HCT116 (cell line): ENCODE data around the gene ADPRHL1. TPM values are rescaled to one million over a fixed set of nuclear protein-coding genes. Genes with fewer than 3 reads are reported as not detected.

Experiments
- ATAC-seq: fragments of 200-7000 bp; cut with Tn5 transposase; 2 replicates; pipeline ENCODE4 v1.9.1; 2020; ENCODE audit warnings: mild to moderate bottlenecking, moderate library complexity
- BruUV-seq: library from RNA; stranded (reverse); fragments of 400-500 nt; replicated peaks from 2 replicates; lab custom pipeline; 2021; lab: Mats Ljungman, UMichigan
- CTCF ChIA-PET: fragments of 300-600 bp; sonication (Branson Sonifier 250); formaldehyde crosslinking; loops from one replicate; lab custom pipeline; 2021; ENCODE audit warnings: antibody characterized with exemption; lab: Charles Lee
- POLR2A ChIA-PET: fragments of 300-600, 350-600 bp; sonication (Branson Sonifier 250); formaldehyde crosslinking; loops from one replicate; lab custom pipeline; 2021; ENCODE audit warnings: antibody characterized with exemption; lab: Charles Lee
- RAD21 ChIA-PET, 2 experiments: fragments of 300-600 bp; sonication (Branson Sonifier 250); formaldehyde crosslinking; loops; one replicate each; lab custom pipeline; 2023; ENCODE audit warnings: low total read pairs in 2 of 2; ENCODE audit not compliant: uncharacterized antibody in 2 of 2, unreplicated experiment in 2 of 2, low non-redundant PET in 1 of 2; lab: Charles Lee
- DNase-seq: peaks from one replicate; pipeline ENCODE4 v3.0.0-alpha.2; 2010; ENCODE audit warnings: low read depth, low spot score
- H2AFZ ChIP-seq: fragments of 200-600 bp; shearing (Covaris generic), sonication (generic); 2 replicates; pipeline ENCODE4 v1.6.1; 2017; ENCODE audit warnings: low read depth, mixed run types, mixed read lengths, antibody characterized with exemption, low read length; ENCODE audit not compliant: poor library complexity, severe bottlenecking
- H3K27ac ChIP-seq: 2 replicates; pipeline ENCODE4 v1.5.1; 2012; ENCODE audit warnings: low read depth, low read length
- H3K27me3 ChIP-seq: fragments of 200-600 bp; sonication (generic); 2 replicates; pipeline ENCODE4 v1.6.1; 2016; ENCODE audit warnings: mixed run types, low read length, mixed read lengths; ENCODE audit not compliant: insufficient read depth
- H3K36me3 ChIP-seq, 2 experiments: fragments of 200-500 bp in 1 of 2; fragments of 200-600 bp in 1 of 2; sonication (Bioruptor generic) in 1 of 2; sonication (generic) in 1 of 2; 2 replicates each; pipeline versions ENCODE4 v1.5.1 to v1.6.1; 2014 to 2016; ENCODE audit warnings: low read length in 2 of 2, inconsistent platforms in 1 of 2, mixed read lengths in 1 of 2, mixed run types in 1 of 2; ENCODE audit not compliant: insufficient read depth in 2 of 2, control insufficient read depth in 1 of 2
- H3K4me1 ChIP-seq, 2 experiments: fragments of 200-600 bp in 1 of 2; sonication (generic) in 1 of 2; 2 replicates each; pipeline versions ENCODE4 v1.5.1 to v1.6.1; 2012 to 2017; ENCODE audit warnings: low read length in 2 of 2, inconsistent platforms in 1 of 2, mild to moderate bottlenecking in 1 of 2, mixed read lengths in 1 of 2, mixed run types in 1 of 2, moderate library complexity in 1 of 2; ENCODE audit not compliant: insufficient read depth in 2 of 2, control insufficient read depth in 1 of 2
- H3K4me2 ChIP-seq: fragments of 200-600 bp; sonication (generic); 2 replicates; pipeline ENCODE4 v1.6.1; 2017; ENCODE audit warnings: mixed run types, low read length, mixed read lengths
- H3K4me3 ChIP-seq, 2 experiments: fragments of 200-600 bp in 1 of 2; sonication (generic) in 1 of 2; replicated peaks in 1 of 2; 2 replicates each; pipeline ENCODE4 v1.5.1; 2011 to 2016; ENCODE audit warnings: low read length in 2 of 2, control low read depth in 1 of 2, low read depth in 1 of 2, mild to moderate bottlenecking in 1 of 2, mixed read lengths in 1 of 2, mixed run types in 1 of 2
- H3K79me2 ChIP-seq: fragments of 200-600 bp; sonication (generic); 2 replicates; pipeline ENCODE4 v1.6.1; 2017; ENCODE audit warnings: mild to moderate bottlenecking, mixed run types, low read length, moderate library complexity, mixed read lengths; ENCODE audit not compliant: insufficient read depth
- H3K9ac ChIP-seq: fragments of 200-600 bp; sonication (generic); 2 replicates; pipeline ENCODE4 v1.6.1; 2016; ENCODE audit warnings: low read length, mixed read lengths
- H3K9me2 ChIP-seq: fragments of 200-600 bp; sonication (generic), shearing (Covaris generic); 2 replicates; pipeline ENCODE4 v1.6.1; 2017; ENCODE audit warnings: mixed run types, mild to moderate bottlenecking, moderate library complexity; ENCODE audit not compliant: insufficient read depth
- H3K9me3 ChIP-seq, 2 experiments: fragments of 200-500 bp in 1 of 2; fragments of 200-600 bp in 1 of 2; sonication (Bioruptor generic) in 1 of 2; sonication (generic) in 1 of 2; 2 replicates each; pipeline ENCODE4 v1.6.1; 2014 to 2017; ENCODE audit warnings: low read length in 2 of 2, mixed read lengths in 2 of 2, inconsistent platforms in 1 of 2, low read depth in 1 of 2, mild to moderate bottlenecking in 1 of 2, mixed run types in 1 of 2, moderate library complexity in 1 of 2; ENCODE audit not compliant: control insufficient read depth in 1 of 2, insufficient read depth in 1 of 2
- H4K20me1 ChIP-seq: fragments of 200-600 bp; sonication (generic), shearing (Covaris generic); 2 replicates; pipeline ENCODE4 v1.6.1; 2017; ENCODE audit warnings: mixed run types, mild to moderate bottlenecking, moderate library complexity; ENCODE audit not compliant: insufficient read depth
- CEBPB ChIP-seq: IDR thresholded peaks from 2 replicates; pipeline ENCODE4 v1.6.1; 2012; ENCODE audit warnings: low read depth
- CTCF ChIP-seq, 3 experiments: fragments of 200-600 bp in 1 of 3; sonication (generic) in 1 of 3; IDR thresholded peaks in 2 of 3; conservative IDR thresholded peaks in 1 of 3; 2 replicates each; pipeline ENCODE4 v1.5.1; 2012 to 2017; ENCODE audit warnings: low read depth in 2 of 3, low read length in 2 of 3, antibody characterized with exemption in 1 of 3, borderline replicate concordance in 1 of 3, control low read depth in 1 of 3, mild to moderate bottlenecking in 1 of 3, mixed read lengths in 1 of 3, mixed run types in 1 of 3, moderate library complexity in 1 of 3; ENCODE audit not compliant: insufficient read depth in 1 of 3
- ELF1 ChIP-seq: IDR thresholded peaks from 2 replicates; pipeline ENCODE4 v1.6.1; 2012; ENCODE audit warnings: low read depth, borderline replicate concordance
- FOSL1 ChIP-seq: IDR thresholded peaks from 2 replicates; pipeline ENCODE4 v1.6.1; 2012; ENCODE audit warnings: low read depth
- POLR2AphosphoS5 ChIP-seq: IDR thresholded peaks from 2 replicates; pipeline ENCODE4 v1.6.1; 2011; ENCODE audit warnings: mild to moderate bottlenecking, low read depth, low read length, moderate library complexity
- REST ChIP-seq: IDR thresholded peaks from 2 replicates; pipeline ENCODE4 v1.6.1; 2012; ENCODE audit warnings: low read depth
- SIN3A ChIP-seq: IDR thresholded peaks from 2 replicates; pipeline ENCODE4 v1.6.1; 2012; ENCODE audit warnings: low read depth
- SP1 ChIP-seq: IDR thresholded peaks from 2 replicates; pipeline ENCODE4 v1.6.1; 2012; ENCODE audit warnings: low read depth
- SRF ChIP-seq: IDR thresholded peaks from 2 replicates; pipeline ENCODE4 v1.6.1; 2012; ENCODE audit warnings: low read depth
- TCF7L2 ChIP-seq: IDR thresholded peaks from 2 replicates; pipeline ENCODE4 v1.7.0; 2011; ENCODE audit warnings: borderline replicate concordance, inconsistent platforms; ENCODE audit not compliant: insufficient read depth, insufficient read length; ENCODE audit errors: extremely low read depth
- YY1 ChIP-seq: IDR thresholded peaks from 2 replicates; pipeline ENCODE4 v1.6.1; 2011; ENCODE audit warnings: low read length, low read depth, moderate library complexity, mild to moderate bottlenecking; ENCODE audit not compliant: insufficient replicate concordance; ENCODE audit errors: extremely low read depth
- ZBTB33 ChIP-seq: IDR thresholded peaks from 2 replicates; pipeline ENCODE4 v1.6.1; 2011; ENCODE audit warnings: mild to moderate bottlenecking, low read length, moderate library complexity; ENCODE audit not compliant: insufficient replicate concordance; ENCODE audit errors: extremely low read depth
- ZFX ChIP-seq: fragments of 450-650 bp; IDR thresholded peaks from 2 replicates; pipeline ENCODE4 v1.6.1; 2017
- ZNF274 ChIP-seq: fragments of 200-500 bp; sonication (Bioruptor generic); IDR thresholded peaks from 2 replicates; pipeline ENCODE4 v1.6.1; 2014; ENCODE audit warnings: mild to moderate bottlenecking, low read depth, low read length, inconsistent platforms
- intact Hi-C: fragments of 100-400 bp; cut with micrococcal nuclease; formaldehyde crosslinking; loops from 2 replicates; pipeline ENCODE4 v1.10.0; 2022
- total RNA-seq: library from RNA; stranded (reverse); gene quantifications from one replicate; pipeline ENCODE4 v1.2.1, GENCODE V29; 2021; ENCODE audit not compliant: unreplicated experiment

Gene ADPRHL1
- total RNA-seq, 1 experiment from 2014 or later, result 12.6 TPM

- Histone ChIP-seq H3K9ac (no peak overlapping the region), H3K4me3 (no peak overlapping the region), H3K9me2 (no peaks in the 10 kb centered on the region), H4K20me1 (no peaks in the 10 kb centered on the region), H3K4me2 (no peak overlapping the region), H3K27ac (no peak overlapping the region), H3K27me3 (no peaks in the 10 kb centered on the region), H2AFZ (no peak overlapping the region), H3K9me3 (no peaks in the 10 kb centered on the region), H3K4me1 (peaks cover 11 to 20% of the 10 kb centered on the region in 2 experiments), H3K79me2 (no peaks in the 10 kb centered on the region; the same call in 1 of the 2 replicates), H3K36me3 (no peaks in the 10 kb centered on the region)
- intact Hi-C loops, result loop anchor here (10.0 kb wide), 1 partner anchor 363 kb away; no protein-coding TSS in a partner anchor
- CTCF ChIA-PET, result no interaction called here
- POLR2A ChIA-PET, result no interaction called here
- TF ChIP-seq ZNF274 (no peak), REST (no peak), ELF1 (no peak), ZFX (no peak), CEBPB (no peak), SP1 (no peak), TCF7L2 (no peak), POLR2AphosphoS5 (no peak), YY1 (no peak), FOSL1 (no peak), SIN3A (no peak), SRF (no peak), ZBTB33 (no peak), CTCF (IDR thresholded peaks at IDR 0.05 in 2 of 3, conservative IDR thresholded peaks at IDR 0.05 in 1 of 3; ENCODE audit: borderline replicate concordance in 1 of 3, insufficient read depth in 1 of 3, low read depth in 2 of 3, low read length in 2 of 3) (no peak)
- no peak for ATAC-seq
- no TSS peak for BruUV-seq
- no peak for DNase-seq
- RAD21 ChIA-PET, result no interaction called here
Measured at GRCh38 chr13:113397608-113398425, 55.5 kb downstream of the ADPRHL1 start.
